Activated T-cell treated with anti-CD3 and anti-CD28 coated beads, Interleukin-2, amount 50 U/mL, for 24 hours (primary cell): ENCODE data around the gene TTLL11.

Experiments used
- DNase-seq: peaks from one replicate; pipeline ENCODE4 v3.0.0-alpha.2; 2020
- H3K27ac Mint-ChIP-seq: 2 replicates; pipeline ENCODE4 v1.8.0; 2020; ENCODE audit warnings: mild to moderate bottlenecking, mixed read lengths
- H3K27me3 Mint-ChIP-seq: 2 replicates; pipeline ENCODE4 v1.8.0; 2020; ENCODE audit warnings: mixed read lengths
- H3K36me3 Mint-ChIP-seq: 2 replicates; pipeline ENCODE4 v1.8.0; 2020; ENCODE audit warnings: low read depth, mixed read lengths
- H3K4me1 Mint-ChIP-seq: 2 replicates; pipeline ENCODE4 v1.8.0; 2020; ENCODE audit warnings: low read depth, mixed read lengths
- H3K4me3 Mint-ChIP-seq: 2 replicates; pipeline ENCODE4 v1.8.0; 2020; ENCODE audit warnings: mild to moderate bottlenecking, moderate library complexity, mixed read lengths
- H3K9me3 Mint-ChIP-seq: 2 replicates; pipeline ENCODE4 v1.8.0; 2020; ENCODE audit warnings: mixed read lengths

Gene TTLL11

DNA sequence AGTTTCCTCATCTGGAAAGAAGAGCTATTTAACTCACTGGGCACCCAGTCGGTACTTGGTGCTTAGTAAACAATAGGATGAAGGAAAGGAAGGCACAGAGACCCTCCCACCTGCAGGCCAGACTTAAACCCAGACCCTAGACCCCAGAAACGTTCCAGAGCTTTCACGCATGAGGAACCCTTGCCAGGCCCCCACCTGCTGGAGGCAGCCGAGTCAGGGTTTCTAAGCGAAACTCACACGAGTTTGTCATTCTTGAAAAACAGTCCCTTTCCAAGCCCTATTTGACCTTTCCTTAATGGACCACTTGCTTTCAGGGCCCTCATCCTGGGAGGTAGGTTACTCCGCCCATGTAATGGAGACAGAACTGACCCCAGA, 35.8 kb upstream of the TTLL11 start:
- Mint-ChIP-seq H3K4me3 (no peak overlapping the region), H3K36me3 (no peaks in the 10 kb centered on the region), H3K9me3 (no peaks in the 10 kb centered on the region), H3K27me3 (peaks cover 48% of the 10 kb centered on the region), H3K4me1 (peaks cover 19% of the 10 kb centered on the region), H3K27ac (no peak overlapping the region)
- DNase-seq: no peak

DNA sequence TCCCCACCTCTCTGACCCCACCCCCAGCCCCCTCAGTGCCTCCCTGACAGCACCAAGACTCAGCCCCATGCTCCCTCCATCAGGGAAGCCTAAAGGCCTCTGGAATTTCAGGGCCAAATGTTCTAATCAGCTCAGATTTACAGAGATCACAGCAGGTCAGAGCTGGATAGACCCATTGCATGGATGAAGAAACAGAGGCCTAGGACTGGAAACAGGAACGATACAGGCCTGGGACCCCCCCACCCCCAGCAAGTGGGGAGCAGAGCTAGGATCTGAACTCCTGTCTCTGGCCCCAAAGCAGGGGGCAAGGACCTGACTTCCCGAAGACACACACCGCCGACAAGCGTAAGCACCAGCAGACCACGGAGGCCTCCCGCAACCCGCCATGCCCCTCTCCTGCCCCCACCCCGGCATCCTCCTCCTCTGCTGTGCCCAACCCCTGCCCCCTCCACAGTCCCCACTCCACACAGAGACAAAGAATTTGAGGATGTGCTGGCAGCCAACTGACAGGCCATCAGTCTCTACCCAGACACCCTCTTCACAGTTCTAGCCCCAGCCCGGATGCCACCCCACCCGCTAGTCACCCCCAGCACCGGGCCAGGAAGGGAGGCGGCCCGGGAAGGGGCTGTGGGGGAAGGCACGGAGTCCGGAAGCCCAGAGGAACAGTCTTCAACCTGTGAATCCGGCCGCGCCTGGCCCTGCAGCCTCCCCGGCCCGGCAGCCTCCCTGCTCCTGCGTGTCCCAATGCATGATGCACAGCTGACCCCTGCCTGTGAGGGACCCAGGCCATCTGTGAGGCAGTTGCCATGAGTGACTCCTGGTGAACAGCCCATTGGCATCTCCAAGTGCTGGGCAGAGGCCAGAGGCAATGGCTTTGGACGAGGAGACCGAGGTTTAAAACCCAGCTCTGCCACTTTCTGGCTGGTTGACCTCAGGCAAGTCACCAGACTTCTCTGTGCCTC, 35.2 kb upstream of the TTLL11 start:
- Mint-ChIP-seq H3K27me3 (peaks cover 51% of the 10 kb centered on the region), H3K27ac (no peak overlapping the region), H3K4me1 (peaks cover 19% of the 10 kb centered on the region), H3K9me3 (no peaks in the 10 kb centered on the region), H3K36me3 (no peaks in the 10 kb centered on the region), H3K4me3 (no peak overlapping the region)
- DNase-seq: no peak

DNA sequence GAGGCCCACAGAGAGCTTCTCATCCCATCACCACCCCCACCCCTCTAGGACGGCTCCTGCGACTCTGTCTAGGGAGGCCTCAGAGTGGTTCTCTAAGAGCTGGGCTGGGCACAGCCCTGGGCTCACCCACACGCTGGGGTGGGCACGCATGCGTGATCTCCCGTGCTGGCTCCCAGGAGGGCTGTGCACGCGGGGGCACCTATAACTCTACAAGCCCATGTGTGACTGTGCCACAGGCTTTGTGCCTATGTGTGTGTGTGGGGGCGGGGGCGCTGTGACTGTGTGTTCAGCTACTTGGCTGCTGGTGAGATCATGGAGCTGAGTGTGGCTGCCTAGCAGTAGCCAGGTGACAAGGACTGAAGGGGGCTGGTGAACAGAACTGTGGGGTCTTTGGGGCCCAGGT, 34.3 kb upstream of the TTLL11 start:
- peak; percentile 38 for DNase-seq
- Mint-ChIP-seq H3K4me1 (peaks cover 23% of the 10 kb centered on the region), H3K9me3 (no peaks in the 10 kb centered on the region), H3K36me3 (no peaks in the 10 kb centered on the region), H3K27ac (no peak overlapping the region), H3K4me3 (no peak overlapping the region), H3K27me3 (peaks cover 54% of the 10 kb centered on the region)

DNA sequence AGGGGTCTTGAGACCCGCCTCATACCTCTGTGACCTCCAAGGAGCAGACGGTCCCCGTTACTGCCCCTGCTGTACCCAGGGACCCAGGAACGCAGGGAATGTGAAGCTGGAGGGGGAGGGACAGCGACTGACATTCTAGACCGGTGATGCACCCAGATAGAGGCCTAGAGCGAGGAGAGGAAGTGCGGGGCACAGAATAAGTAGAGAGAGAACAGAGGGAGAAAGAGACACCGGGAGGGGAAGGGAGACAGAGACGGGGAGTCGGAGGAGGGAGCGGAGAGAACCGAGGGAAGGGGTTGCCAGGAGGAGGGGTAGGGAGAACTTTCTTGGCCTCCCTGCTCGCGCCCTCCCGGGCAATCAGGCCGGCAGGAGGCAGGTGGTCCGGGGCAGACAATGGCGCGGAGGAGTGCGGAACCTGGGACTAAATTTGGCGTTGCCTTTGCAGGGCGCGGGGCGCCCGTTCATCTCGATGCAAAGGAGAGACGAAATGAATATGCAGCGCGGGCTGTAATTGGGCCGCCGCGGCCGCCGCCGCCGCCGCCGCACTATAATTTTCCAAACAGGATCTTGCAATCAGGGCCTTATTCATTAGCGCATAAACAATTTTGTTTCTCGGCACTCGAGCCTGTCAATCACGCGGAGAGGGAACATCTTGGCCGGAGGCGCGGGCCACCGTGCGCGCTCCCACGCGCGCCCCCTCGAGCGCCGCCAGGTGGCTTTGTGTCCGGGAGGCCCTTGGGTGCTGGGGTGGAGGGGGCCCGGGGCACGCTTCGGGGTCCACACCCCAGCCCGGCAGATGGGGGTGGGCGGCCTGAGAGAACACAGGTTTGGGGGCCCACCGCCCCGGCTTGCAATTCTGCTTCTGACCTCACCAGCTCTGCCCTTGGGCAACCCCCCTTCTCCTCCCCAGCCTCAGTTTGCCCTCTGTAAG, 33.5 kb upstream of the TTLL11 start:
- peak; percentile 41 for DNase-seq
- Mint-ChIP-seq H3K27ac (no peak overlapping the region), H3K27me3 (peaks cover 54% of the 10 kb centered on the region), H3K9me3 (no peaks in the 10 kb centered on the region), H3K36me3 (no peaks in the 10 kb centered on the region), H3K4me1 (peaks cover 23% of the 10 kb centered on the region), H3K4me3 (peak overlapping the region; percentile 64)

DNA sequence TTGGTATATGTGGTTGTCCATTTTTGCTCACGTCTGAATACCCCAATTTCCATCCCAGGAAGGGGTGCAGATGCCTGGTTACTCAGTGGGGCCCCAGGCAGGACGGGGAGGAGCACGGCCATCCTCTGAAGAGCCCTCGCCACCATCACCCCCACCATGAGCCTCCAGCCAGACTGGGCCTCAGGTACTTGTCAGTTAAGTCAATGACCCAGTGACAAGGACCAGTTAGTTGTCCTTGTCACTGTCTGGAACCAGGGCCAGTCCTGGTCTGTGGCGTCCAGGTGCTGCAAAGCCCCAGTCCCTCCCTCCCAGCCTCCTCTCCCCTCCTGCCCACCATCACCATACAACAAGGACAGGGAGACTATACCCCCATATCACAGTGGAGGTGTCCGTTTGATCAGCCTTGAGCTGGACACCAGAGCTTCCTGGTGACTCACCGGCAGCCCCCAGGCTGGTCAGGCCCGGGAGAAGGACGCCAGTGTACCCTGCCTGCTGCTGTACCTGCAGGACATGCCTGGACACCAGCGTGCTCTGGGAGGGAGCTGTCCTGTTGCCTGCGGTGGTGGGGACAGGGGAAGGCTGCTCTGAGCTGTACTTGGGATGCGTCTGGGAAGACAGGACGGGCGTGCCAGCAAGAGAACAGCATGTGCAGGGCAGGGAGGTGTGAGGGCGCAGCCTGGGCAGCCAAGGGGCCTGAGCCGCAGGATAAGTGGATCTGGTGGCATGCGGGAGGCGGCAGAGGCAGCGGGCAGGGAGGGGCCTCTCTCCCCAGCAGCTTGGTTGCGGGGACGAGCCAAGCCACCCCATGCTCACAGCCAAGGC, 32.6 kb upstream of the TTLL11 start:
- peaks cover 23% of the 10 kb centered on the region for H3K4me1 Mint-ChIP-seq
- peak overlapping the region; percentile 64 for H3K4me3 Mint-ChIP-seq
- no peaks in the 10 kb centered on the region for H3K9me3 Mint-ChIP-seq
- H3K27ac Mint-ChIP-seq: no peak overlapping the region
- peaks cover 48% of the 10 kb centered on the region for H3K27me3 Mint-ChIP-seq
- no peaks in the 10 kb centered on the region for H3K36me3 Mint-ChIP-seq
- no peak for DNase-seq

DNA sequence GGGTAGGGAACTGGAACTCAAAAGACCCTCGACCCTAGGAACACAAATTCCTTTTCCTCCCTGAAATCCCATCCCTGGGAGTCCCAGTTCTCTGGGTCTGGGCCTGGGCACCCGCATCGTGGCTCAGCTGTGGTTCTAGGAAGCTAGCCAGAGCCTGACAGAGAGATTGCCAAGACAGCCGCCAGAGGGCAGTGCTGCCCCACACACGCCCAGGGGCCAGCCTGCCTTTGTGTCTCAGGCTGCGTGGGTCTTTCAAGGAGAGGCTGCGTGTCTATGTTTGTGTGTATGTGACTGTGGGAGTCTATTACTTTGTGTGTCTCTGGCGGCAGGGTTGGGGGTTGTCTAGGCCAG, 32.0 kb upstream of the TTLL11 start:
- Mint-ChIP-seq H3K27me3 (peaks cover 48% of the 10 kb centered on the region), H3K9me3 (no peaks in the 10 kb centered on the region), H3K27ac (no peak overlapping the region), H3K4me3 (no peak overlapping the region), H3K4me1 (peaks cover 23% of the 10 kb centered on the region), H3K36me3 (no peaks in the 10 kb centered on the region)
- DNase-seq: peak; percentile 88

DNA sequence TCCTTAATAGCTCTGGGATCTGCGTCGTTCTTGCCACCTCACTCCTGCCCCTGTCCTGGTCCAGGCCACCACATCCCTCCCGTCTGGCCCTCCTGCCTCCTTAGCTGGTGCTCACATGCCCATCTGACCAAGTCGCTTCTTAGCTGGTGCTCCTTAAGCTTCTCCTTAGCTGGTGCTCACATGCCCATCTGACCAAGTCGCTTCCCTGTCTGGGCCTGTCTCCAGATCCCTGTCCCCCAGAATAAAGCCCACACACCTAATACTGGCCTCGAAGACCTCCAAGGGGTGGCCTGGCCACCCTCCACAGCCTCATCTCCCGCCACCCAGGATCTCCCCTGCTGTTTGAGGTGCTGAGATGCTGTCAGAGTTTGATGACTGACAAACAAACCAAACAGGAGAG, 31.4 kb upstream of the TTLL11 start:
- DNase-seq: no peak
- H3K27ac Mint-ChIP-seq: no peak overlapping the region
- H3K27me3 Mint-ChIP-seq: peaks cover 48% of the 10 kb centered on the region
- H3K9me3 Mint-ChIP-seq: no peaks in the 10 kb centered on the region
- peaks cover 23% of the 10 kb centered on the region for H3K4me1 Mint-ChIP-seq
- no peaks in the 10 kb centered on the region for H3K36me3 Mint-ChIP-seq
- no peak overlapping the region for H3K4me3 Mint-ChIP-seq

DNA sequence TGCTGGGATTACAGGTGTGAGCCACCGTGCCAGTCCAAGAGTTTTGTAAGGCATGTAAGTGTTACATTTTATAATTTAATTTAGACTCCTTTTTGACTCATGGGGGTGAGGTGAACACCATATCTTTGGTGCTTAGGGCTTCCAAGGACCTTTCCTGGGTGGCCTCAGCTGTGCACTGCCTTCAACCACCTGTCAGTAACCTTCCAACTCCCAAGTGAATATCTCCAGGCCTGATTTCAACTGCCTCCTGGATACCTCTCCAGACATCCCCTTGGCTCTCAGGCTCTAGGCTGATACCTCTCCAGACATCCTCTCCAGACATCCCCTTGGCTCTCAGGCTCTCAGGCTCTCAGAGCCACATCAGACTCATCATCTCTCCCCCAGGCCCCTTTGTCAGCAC, 30.9 kb upstream of the TTLL11 start:
- DNase-seq: no peak
- H3K4me1 Mint-ChIP-seq: peaks cover 23% of the 10 kb centered on the region
- H3K36me3 Mint-ChIP-seq: no peaks in the 10 kb centered on the region
- H3K4me3 Mint-ChIP-seq: no peak overlapping the region
- H3K27me3 Mint-ChIP-seq: peaks cover 44% of the 10 kb centered on the region
- H3K27ac Mint-ChIP-seq: no peak overlapping the region
- no peaks in the 10 kb centered on the region for H3K9me3 Mint-ChIP-seq

DNA sequence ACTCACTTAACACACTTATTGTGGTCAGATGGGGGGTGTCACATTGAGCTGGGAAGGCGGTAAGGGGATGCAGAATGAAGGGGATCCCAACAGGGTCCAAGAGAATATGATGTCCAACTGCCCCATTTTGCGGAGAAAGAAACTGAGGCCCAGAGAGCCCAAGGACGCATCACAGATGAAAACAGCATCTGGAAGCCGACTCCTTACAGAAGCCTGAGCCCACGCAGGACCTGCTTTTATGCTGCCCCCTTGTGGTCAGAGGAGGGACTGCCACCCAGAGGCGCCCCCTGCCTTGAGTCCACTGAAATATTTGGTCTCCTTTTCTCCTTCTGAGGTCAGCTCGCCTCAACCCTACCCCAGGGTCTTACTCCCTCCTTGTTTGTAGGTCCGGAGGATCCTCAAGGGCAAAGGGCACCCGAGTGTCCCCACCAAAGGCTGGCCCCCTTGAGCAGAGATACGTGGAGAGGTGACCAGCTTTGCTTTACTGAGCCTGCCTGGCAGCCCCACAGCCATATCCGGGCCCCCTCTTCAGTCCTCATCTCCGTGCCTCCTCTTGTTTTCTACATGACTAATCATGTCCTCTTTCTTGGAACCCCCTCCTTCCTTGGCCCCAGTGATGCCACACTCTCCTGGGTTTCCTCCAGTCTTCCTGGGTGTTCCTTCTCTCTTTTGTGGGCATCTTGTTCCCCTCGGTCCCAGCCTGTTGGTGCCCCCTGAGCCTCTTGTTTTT, 30.0 kb upstream of the TTLL11 start:
- no peak overlapping the region for H3K27ac Mint-ChIP-seq
- no peaks in the 10 kb centered on the region for H3K9me3 Mint-ChIP-seq
- H3K4me1 Mint-ChIP-seq: peaks cover 23% of the 10 kb centered on the region
- no peak overlapping the region for H3K4me3 Mint-ChIP-seq
- DNase-seq: peak; percentile 85
- H3K27me3 Mint-ChIP-seq: peaks cover 44% of the 10 kb centered on the region
- H3K36me3 Mint-ChIP-seq: no peaks in the 10 kb centered on the region

DNA sequence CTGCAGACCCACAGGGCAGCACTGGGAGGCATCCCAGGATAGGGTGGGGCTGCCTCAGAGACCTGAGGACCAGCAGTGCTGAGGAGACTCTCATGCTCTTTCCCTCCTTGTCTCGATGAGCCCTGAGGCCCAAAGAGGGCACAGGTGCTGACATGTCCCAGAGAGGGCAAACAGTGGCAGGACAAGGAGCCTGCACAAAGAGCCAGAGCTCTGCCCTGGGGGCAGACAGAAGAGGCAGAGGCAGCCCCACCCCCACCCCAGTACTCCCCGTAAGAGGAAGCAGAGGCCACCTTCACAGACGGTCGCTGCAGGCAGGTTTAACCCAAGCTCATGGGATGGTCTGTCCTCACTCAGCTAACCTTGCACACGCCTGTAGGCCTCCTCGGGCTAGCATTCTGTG, 29.4 kb upstream of the TTLL11 start:
- Mint-ChIP-seq H3K4me3 (no peak overlapping the region), H3K9me3 (no peaks in the 10 kb centered on the region), H3K36me3 (no peaks in the 10 kb centered on the region), H3K27me3 (peaks cover 39% of the 10 kb centered on the region), H3K4me1 (peaks cover 21% of the 10 kb centered on the region), H3K27ac (no peak overlapping the region)
- DNase-seq: no peak

DNA sequence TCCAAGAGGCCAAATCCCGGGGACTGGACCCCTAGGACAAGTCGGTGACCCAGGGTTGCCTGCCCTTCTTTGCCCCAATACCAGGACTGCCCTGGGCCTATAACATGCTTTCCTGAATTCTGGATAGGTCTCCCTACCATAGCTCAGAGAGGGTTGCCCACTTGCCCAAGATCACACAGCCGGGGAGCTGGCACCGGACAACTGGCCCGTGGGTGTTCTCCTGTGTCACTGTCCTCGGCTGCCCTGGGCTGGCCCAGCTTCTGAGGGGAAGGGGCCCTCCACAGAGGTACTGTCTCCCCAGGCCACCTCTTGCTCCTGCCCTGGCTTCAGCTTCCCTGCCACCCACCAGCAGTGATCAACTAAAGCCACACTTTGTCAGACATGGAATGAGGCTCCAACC, 28.8 kb upstream of the TTLL11 start:
- Mint-ChIP-seq H3K27me3 (peaks cover 35% of the 10 kb centered on the region), H3K4me3 (no peak overlapping the region), H3K27ac (no peak overlapping the region), H3K9me3 (no peaks in the 10 kb centered on the region), H3K4me1 (peaks cover 20% of the 10 kb centered on the region), H3K36me3 (no peaks in the 10 kb centered on the region)
- no peak for DNase-seq

DNA sequence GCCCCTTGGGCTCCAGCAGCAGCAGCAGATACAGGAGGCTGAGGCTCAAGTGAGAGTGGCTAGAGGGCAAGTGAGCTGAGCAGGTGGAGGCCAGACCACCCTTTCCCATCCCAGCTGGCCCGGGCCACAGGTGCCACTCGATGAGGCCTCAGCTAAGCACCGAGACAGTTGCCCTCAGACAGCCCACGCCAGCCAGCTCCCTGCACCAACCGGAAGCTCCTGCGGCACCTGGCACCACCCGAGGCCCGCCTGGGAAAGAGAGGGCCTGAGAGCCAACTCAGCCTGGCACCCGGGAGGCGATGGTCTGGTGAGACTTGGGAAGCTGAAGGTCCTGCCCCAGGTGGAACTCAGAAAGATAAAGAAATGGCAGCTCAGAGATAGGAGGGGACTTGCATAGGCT, 28.3 kb upstream of the TTLL11 start:
- Mint-ChIP-seq H3K4me3 (no peak overlapping the region), H3K36me3 (no peaks in the 10 kb centered on the region), H3K9me3 (no peaks in the 10 kb centered on the region), H3K4me1 (peaks cover 16% of the 10 kb centered on the region), H3K27me3 (peaks cover 30% of the 10 kb centered on the region), H3K27ac (no peak overlapping the region)
- no peak for DNase-seq

DNA sequence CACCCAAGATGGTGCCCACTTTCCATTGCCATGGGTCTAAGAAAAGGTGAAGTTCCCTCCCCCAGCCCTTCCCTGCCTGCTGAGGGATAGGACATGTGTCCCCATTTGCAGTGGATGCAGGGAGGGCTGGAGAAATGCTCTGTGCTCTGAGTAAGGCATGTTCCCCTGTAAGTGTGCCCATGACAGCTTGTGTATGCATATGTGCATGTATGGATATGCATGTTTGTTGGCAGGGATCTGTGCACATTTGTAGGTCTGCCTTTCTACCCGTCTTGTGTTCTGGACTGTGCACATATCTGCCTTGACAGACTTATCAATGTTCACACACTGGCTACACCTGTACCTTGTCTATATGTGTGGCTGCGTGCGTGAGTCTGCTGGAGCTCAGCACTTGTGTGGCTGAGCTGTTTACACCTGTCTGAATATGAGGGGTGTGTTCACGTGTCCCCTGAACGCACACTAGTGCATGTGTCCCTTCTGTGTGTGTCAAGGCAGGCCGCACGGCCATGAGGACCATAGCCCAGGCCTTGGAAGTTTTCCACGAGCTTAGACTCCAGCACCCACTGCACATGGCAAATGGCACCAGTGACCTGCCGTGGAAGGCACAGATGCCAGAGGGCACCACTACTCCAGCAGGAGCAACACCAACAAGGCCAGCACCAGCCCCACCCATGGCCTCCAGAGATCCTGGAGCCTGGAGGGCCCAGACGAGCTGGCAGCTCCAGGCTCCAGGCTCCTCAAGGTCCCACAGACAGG, 27.4 kb upstream of the TTLL11 start:
- H3K27me3 Mint-ChIP-seq: peaks cover 24% of the 10 kb centered on the region
- H3K4me1 Mint-ChIP-seq: peaks cover 9% of the 10 kb centered on the region
- H3K9me3 Mint-ChIP-seq: no peaks in the 10 kb centered on the region
- H3K4me3 Mint-ChIP-seq: no peak overlapping the region
- no peak for DNase-seq
- no peak overlapping the region for H3K27ac Mint-ChIP-seq
- H3K36me3 Mint-ChIP-seq: no peaks in the 10 kb centered on the region
